Osteoblast (primary cell): ENCODE measurements around the gene CELF1. TPM values are rescaled to one million over a fixed set of nuclear protein-coding genes. Genes with fewer than 3 reads are reported as not detected.

Source experiments
- DNase-seq: peaks from one replicate; pipeline ENCODE4 v3.0.0; 2011; ENCODE audit warnings: low spot score, mixed read lengths; ENCODE audit not compliant: insufficient read length; ENCODE audit errors: missing footprints
- H2AFZ ChIP-seq: 2 replicates; pipeline ENCODE4 v1.6.0; 2011; ENCODE audit warnings: mild to moderate bottlenecking, low read length
- H3K27ac ChIP-seq: 2 replicates; pipeline ENCODE4 v1.5.1; 2011; ENCODE audit warnings: mild to moderate bottlenecking, low read depth, low read length, moderate library complexity
- H3K27me3 ChIP-seq: 2 replicates; pipeline ENCODE4 v1.6.0; 2012; ENCODE audit warnings: mild to moderate bottlenecking, control low read depth, inconsistent platforms, low read length, moderate library complexity; ENCODE audit not compliant: insufficient read depth
- H3K36me3 ChIP-seq: 2 replicates; pipeline ENCODE4 v1.5.1; 2011; ENCODE audit warnings: mild to moderate bottlenecking, low read length, control low read depth, moderate library complexity; ENCODE audit not compliant: insufficient read depth
- H3K4me1 ChIP-seq: 2 replicates; pipeline ENCODE4 v1.5.1; 2011; ENCODE audit warnings: mild to moderate bottlenecking, low read length, control low read depth, moderate library complexity; ENCODE audit not compliant: insufficient read depth
- H3K4me2 ChIP-seq: 2 replicates; pipeline ENCODE4 v1.6.0; 2011; ENCODE audit warnings: mild to moderate bottlenecking, low read length; ENCODE audit not compliant: insufficient read depth
- H3K4me3 ChIP-seq: fragments of 200-600 bp; sonication (generic); 3 replicates; pipeline ENCODE4 v1.5.1; 2012; ENCODE audit warnings: mild to moderate bottlenecking, low read length, inconsistent platforms; ENCODE audit not compliant: insufficient read depth
- H3K79me2 ChIP-seq: 2 replicates; pipeline ENCODE4 v1.6.0; 2012; ENCODE audit warnings: mild to moderate bottlenecking, low read length, control low read depth, inconsistent platforms; ENCODE audit not compliant: insufficient read depth
- H3K9me3 ChIP-seq: 2 replicates; pipeline ENCODE4 v1.5.1; 2011; ENCODE audit warnings: low read depth, low read length, control low read depth
- H4K20me1 ChIP-seq: 2 replicates; pipeline ENCODE4 v1.6.0; 2012; ENCODE audit warnings: mild to moderate bottlenecking, low read length, control low read depth; ENCODE audit not compliant: insufficient read depth
- CTCF ChIP-seq: IDR thresholded peaks from 2 replicates; pipeline ENCODE4 v1.5.1; 2011; ENCODE audit warnings: mild to moderate bottlenecking, low read depth, low read length, moderate library complexity; ENCODE audit errors: extremely low read depth
- total RNA-seq: library from RNA; depleted of rRNA; stranded (reverse); fragments of >200 nt; gene quantifications from 2 replicates; pipeline ENCODE4 v1.2.3, GENCODE V29; 2012

The CELF1 gene
- total RNA-seq, 1 donor = 148 TPM

GRCh38 chr11:47467357-47467756 lies 85.6 kb downstream of the CELF1 start:
- H3K79me2 ChIP-seq = peaks cover 74% of the 10 kb centered on the region

GRCh38 chr11:47466701-47467250 lies 86.2 kb downstream of the CELF1 start:
- Histone ChIP-seq H3K79me2 (peaks cover 76% of the 10 kb centered on the region), H3K36me3 (peaks cover 46% of the 10 kb centered on the region), H3K4me2 (peak overlapping the region; percentile 57), H3K4me3 (no peak overlapping the region), H2AFZ (no peak overlapping the region), H3K9me3 (no peaks in the 10 kb centered on the region), H3K27me3 (no peaks in the 10 kb centered on the region), H4K20me1 (peaks cover 20% of the 10 kb centered on the region), H3K27ac (peak overlapping the region; percentile 22), H3K4me1 (peaks cover 41% of the 10 kb centered on the region)
- no peak for TF ChIP-seq CTCF
- DNase-seq = peak; percentile 58

More at GRCh38 chr11:47467357-47467756, 85.6 kb downstream of the CELF1 start:
- H3K4me3 ChIP-seq = no peak overlapping the region
- TF ChIP-seq CTCF = no peak
- no peaks in the 10 kb centered on the region for H3K27me3 ChIP-seq
- no peaks in the 10 kb centered on the region for H3K9me3 ChIP-seq
- H4K20me1 ChIP-seq = peaks cover 20% of the 10 kb centered on the region
- H3K36me3 ChIP-seq = peaks cover 52% of the 10 kb centered on the region
- no peak for DNase-seq
- peak overlapping the region; percentile 57 for H3K4me2 ChIP-seq
- no peak overlapping the region for H2AFZ ChIP-seq
- H3K4me1 ChIP-seq = peaks cover 41% of the 10 kb centered on the region
- peak overlapping the region; percentile 22 for H3K27ac ChIP-seq

GRCh38 chr11:47466201-47466600 lies 86.7 kb downstream of the CELF1 start:
- Histone ChIP-seq H3K36me3 (peaks cover 40% of the 10 kb centered on the region), H3K79me2 (peaks cover 76% of the 10 kb centered on the region), H2AFZ (no peak overlapping the region), H3K27ac (peak overlapping the region; percentile 22), H3K4me3 (no peak overlapping the region), H3K9me3 (no peaks in the 10 kb centered on the region), H4K20me1 (peaks cover 20% of the 10 kb centered on the region), H3K27me3 (no peaks in the 10 kb centered on the region), H3K4me2 (peak overlapping the region; percentile 57), H3K4me1 (peaks cover 41% of the 10 kb centered on the region)
- TF ChIP-seq CTCF = no peak
- no peak for DNase-seq

GRCh38 chr11:47464483-47464882 lies 88.4 kb downstream of the CELF1 start:
- H3K4me1 ChIP-seq = peaks cover 41% of the 10 kb centered on the region
- H3K4me3 ChIP-seq = no peak overlapping the region
- no peak overlapping the region for H3K4me2 ChIP-seq
- no peak overlapping the region for H2AFZ ChIP-seq
- peak overlapping the region; percentile 5 for H3K27ac ChIP-seq
- H4K20me1 ChIP-seq = peaks cover 20% of the 10 kb centered on the region
- no peaks in the 10 kb centered on the region for H3K9me3 ChIP-seq
- DNase-seq = peak; percentile 86
- peaks cover 26% of the 10 kb centered on the region for H3K36me3 ChIP-seq
- H3K27me3 ChIP-seq = no peaks in the 10 kb centered on the region
- H3K79me2 ChIP-seq = peaks cover 64% of the 10 kb centered on the region
- TF ChIP-seq CTCF = no peak
